Myometrial cell (primary cell): ENCODE measurements around the gene KCNJ5. TPM values are rescaled to one million over a fixed set of nuclear protein-coding genes. Genes with fewer than 3 reads are reported as not detected.

ENCODE experiments used
- total RNA-seq: library from RNA; depleted of rRNA; stranded (reverse); fragments of >200 nt; gene quantifications from 2 replicates; pipeline ENCODE4 v1.2.3, GENCODE V29; 2015

The KCNJ5 gene
- not detected in 2 replicates for total RNA-seq

DNA sequence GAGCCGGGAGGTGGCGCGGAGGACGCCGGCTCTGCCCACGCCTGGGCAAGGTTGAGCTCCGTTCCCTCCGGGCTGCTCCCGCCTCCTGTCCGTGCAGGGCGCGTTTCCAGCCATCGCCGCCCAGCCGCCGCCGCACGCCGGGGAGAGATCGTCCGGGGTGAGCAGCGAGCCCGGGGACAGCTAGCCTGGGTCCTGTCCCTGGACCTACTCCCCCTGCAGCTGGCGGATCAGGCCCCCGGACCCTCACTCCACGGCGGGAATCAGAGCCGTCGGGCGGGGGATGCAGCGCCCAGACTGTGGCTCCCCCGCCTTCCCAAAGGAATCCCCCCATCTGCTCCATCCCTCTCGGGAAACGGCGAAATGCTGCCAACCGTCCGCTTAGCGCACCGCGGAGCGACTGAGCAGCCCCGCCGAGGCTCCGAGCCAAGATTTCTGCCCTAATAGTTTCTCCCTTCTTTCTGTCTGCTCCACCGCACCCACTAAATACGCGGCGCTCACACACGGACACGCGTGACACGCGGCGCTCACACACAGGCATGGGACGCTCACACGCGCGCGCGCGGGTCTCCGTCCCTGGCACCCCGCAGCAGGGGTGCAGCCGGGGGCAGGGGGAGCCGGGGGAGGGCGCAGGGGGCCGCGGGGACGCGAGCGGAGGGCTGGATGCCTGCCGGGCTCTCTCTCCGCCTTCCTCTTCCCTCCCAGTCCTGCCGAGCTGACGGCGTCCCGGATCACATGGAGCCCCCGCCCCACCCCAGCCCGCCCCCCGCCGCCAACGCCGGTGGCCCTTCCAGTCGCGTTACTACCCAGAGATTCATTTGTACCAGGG is at the start of gene KCNJ5:
KCNJ5 (plus strand) TSS at position 814 of the 826 bp plus-strand sequence. CDS start 19,918 bp downstream, outside the sequence.

DNA sequence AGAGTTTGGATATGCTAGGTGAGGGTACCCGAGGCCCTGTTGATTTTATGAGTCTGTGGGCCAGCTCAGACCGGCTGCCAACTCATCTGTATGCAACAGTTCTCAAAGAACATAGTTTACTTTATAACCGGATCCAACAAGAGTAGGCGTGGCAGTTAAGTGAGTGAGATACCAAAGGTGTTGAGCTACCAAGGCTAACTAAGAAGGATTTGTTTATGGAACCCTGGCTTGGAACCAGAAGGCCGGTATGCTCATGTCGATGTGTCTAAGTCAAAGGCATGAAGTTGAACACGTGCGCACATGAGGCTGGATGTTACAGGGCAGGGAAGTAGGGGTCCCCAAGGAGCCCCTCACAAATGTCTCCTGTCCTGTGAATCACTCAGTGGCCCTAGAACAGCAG is 23.9 kb upstream of the KCNJ5 start, which contains the start of gene KCNJ1:
KCNJ1 (minus strand) TSS at position 20 of the 400 bp plus-strand sequence. CDS start 27,053 bp downstream, outside the sequence.

DNA sequence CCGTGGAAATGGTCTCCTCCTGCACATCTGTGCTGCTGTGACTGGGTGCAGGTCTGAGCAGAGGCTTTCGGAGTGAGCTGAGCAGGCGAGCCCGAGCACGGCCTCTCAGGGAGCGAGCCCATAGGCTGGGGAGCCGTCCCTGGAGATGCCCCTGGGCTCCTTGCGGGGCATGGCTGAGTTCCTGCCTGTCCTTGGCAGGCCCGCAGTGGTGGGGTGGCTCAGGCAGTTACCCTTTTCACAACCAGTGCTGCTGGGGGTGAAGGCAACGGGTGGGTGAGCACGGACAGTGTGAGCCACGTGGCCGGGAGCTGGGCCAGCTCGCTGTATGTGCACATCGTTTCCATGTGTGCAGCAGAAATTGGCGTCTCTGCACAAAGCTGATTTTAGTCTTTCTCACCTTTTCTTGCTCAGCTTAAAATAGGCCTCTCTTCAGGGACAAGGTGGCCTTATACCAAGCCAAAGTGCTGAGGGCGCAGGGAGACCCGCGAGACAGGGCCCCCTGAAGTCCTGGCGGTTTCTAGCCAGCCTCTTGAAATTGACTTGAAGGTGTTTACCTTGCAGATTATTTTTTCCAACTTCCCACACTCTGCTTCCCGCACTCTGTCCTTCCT is 51.8 kb downstream of the KCNJ5 start, which contains the start of gene TP53AIP1:
TP53AIP1 (minus strand) TSS at position 55 of the 611 bp plus-strand sequence. CDS start 5,053 bp downstream, outside the sequence.

Other genes starting within 250 kb of the KCNJ5 start
- gene FLI1, start 197.3 kb upstream of the KCNJ5 start, total RNA-seq: 2.6 and 2.7 TPM in 2 replicates
- not detected in 2 replicates for gene KCNJ1, start 24.1 kb upstream of the KCNJ5 start, total RNA-seq
- gene TP53AIP1, start 51.5 kb downstream of the KCNJ5 start, total RNA-seq: not detected in 2 replicates